GM18526 (cell line): ENCODE data around the gene SLC25A20.
A peak's percentile ranks its signal among the peaks of the same experiment; 100 is the strongest.

Experiments
- POLR2A ChIP-seq: IDR thresholded peaks from 3 replicates; pipeline ENCODE4 v1.6.1; 2011; ENCODE audit not compliant: insufficient read length; ENCODE audit errors: extremely low read depth

SLC25A20 gene, protein sequence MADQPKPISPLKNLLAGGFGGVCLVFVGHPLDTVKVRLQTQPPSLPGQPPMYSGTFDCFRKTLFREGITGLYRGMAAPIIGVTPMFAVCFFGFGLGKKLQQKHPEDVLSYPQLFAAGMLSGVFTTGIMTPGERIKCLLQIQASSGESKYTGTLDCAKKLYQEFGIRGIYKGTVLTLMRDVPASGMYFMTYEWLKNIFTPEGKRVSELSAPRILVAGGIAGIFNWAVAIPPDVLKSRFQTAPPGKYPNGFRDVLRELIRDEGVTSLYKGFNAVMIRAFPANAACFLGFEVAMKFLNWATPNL

DNA sequence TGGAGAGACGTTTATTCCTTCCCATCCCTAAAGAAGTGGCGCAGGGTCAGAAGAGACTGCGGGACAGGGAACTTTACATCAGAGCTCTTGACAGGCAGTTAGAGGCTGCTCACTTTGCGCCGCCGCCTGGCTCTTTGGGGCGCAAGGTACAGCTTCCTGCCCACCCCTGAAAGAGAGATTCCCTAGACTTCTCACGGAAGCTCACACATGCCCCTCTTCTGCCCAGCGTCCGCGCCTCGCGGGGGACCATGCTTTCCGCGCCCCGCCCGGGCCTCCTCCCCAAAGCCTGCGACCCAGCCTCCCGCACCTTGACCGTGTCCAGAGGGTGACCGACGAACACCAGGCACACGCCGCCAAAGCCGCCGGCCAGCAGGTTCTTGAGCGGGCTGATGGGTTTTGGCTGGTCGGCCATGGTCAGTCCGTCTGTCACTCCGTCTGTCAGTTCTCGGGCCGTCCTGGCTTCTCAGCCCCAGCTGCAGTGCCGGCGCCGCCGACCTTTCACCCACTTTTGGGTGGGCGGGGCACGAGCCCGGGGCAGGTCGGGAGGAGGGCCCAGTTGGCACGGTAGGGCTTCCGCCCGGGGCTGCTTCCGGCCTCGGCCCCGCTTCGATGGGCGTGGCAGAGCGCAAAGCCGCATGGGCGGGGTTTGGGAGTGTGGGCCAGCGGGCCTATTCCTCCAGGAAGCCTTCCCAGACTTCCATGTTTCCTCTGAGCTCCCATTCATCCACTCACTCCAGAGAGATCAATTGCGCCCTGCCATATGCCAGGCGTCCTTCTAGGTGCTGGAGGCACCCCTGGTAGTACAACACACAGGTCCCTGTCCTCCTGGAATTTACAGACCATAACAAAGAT lies at the start of gene SLC25A20:
TSS of gene SLC25A20 (minus strand) at position 500 of the 852 bp plus-strand sequence. CDS start at position 412, 88 bp downstream.
- peak; percentile 34 for TF ChIP-seq POLR2A

DNA sequence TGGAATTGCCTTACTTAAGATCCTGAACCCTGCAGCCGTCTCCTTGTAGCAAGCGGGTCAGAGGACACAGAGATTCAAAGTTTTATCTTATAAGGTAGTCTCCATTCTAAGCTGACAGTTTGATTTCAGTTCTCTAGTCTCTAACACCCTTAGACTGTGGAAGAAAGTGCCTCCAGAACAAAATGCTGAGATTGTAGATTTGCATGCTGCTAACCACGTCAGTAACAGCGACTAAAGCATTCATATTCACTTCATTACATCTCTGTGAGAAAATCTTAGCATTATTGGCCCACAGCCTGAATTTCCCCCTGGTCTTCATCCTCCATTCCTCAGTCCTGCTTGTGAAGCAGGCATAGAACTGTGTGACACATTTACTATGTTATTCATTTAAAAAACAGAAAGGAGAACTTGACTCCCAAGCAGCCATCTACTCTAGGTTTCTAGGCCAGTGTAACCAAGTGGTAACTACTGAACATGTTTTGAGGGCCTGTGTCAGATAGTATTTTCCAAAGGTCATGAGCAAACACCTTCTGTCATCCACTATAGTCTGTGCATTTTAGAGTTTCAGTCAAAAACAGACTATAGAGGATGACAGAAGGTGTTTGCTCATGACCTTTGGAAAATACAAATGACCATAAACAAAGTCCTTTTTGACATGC lies 47.3 kb upstream of the SLC25A20 start:
- no peak for TF ChIP-seq POLR2A

DNA sequence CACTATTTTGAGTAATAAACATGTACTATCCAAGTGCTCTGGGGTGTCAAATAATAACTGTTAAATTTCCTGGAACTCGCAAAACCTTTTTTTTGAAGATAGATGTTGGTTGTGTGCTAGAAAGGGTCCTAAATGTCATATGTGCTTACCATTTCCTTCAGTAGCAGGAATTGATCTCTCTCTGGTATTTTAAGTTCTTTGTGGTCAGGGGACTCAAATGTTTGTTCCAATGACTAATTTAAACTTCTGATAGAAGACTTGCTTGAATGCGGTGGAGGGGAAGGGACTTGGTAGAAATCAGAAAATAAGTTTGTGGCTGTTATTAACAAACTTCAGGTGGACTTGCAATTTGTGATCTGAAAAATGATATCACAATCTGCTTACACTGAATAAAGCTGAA lies 46.8 kb upstream of the SLC25A20 start:
- TF ChIP-seq POLR2A, result no peak

DNA sequence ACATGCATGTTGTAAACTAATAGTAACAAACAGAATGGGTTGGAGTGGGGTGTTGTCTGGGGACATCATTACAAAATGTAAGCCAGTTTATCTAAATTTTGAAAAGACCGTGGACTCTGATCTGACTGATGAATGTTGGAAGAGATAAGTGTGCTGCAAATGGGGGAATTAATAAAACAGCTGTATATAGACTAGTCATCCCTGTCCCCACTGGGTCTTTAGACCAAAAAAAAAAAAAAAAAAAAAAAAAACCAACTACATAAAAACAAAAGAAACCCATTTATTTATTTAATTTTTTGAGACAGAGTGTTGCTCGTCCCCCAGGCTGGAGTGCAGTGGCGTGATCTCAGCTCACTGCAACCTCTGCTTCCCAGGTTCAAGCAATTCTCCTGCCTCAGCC lies 40.0 kb upstream of the SLC25A20 start:
- no peak for TF ChIP-seq POLR2A

DNA sequence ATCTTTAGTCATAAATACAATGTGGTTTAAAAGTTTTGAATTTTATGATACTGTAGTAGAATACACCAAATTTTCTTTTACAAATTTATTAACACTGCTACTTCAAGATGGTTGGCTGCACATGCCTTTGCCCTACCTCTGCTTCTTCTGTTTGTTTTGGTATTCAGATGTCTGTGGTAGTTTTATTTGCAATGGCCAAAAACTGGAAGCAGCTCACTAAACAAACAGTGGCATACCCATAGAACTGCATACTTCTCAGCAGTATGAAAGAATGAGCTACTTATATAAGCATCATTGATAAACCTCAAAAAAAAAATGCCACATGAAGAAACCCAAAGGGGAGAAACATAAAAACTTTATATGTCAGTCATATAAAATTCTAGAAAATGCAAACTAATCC lies 39.5 kb upstream of the SLC25A20 start:
- no peak for TF ChIP-seq POLR2A

GRCh38 chr3:48935530-48935929 lies 36.8 kb upstream of the SLC25A20 start:
- no peak for TF ChIP-seq POLR2A

DNA sequence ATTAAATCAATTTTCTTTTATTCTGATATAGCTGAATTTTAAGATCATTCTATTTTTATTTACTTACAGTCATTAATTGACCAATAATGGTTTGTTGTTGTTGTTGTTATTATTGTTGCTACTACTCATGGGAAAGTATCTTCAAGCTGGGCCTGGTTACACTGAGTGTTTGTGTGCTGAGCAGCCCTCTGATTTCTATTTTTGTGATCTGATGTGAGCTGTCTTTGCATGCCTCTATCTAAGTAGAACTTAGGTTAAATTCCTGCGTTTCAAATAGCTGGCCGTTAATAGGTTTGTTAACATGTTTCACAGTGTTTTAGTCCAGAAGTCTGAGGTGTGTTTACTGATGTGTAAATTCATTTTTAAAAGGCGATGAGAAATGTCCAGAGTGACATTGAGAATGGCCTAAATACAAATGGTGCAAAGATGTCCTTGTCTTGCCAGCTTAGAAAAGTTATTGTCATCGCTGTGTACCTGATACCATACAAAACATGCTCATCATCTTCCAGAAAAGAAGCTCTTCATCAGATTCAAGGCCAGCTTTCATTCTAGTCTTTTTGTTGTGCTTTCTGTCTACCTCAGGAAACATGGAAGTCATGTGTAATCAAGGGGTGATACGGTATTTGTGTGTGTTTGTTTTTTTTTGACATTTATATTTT lies 35.8 kb upstream of the SLC25A20 start:
- no peak for TF ChIP-seq POLR2A

- TF ChIP-seq POLR2A, result no peak
Measured at GRCh38 chr3:48931944-48932580, 33.4 kb upstream of the SLC25A20 start.

DNA sequence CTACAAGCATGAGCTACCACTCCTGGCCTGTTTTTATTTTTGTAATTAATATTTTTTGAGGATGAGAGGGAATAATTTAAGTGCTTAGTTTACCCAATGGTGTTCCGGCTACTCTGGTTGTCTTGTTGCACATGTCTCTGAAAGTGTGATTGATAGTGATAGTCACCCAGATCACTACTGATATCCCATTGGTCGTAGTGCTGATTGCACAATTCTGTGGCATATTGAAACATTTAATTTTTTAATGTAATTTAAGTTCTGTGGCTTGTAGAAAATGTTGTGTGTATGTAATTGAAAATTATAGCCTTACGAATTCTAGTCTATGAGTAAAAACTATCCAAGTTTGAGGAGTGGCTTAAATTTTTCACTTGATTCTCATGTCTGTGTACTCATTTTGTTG lies 31.9 kb upstream of the SLC25A20 start:
- no peak for TF ChIP-seq POLR2A

GRCh38 chr3:48929358-48930035 lies 30.8 kb upstream of the SLC25A20 start:
- TF ChIP-seq POLR2A, result no peak

DNA sequence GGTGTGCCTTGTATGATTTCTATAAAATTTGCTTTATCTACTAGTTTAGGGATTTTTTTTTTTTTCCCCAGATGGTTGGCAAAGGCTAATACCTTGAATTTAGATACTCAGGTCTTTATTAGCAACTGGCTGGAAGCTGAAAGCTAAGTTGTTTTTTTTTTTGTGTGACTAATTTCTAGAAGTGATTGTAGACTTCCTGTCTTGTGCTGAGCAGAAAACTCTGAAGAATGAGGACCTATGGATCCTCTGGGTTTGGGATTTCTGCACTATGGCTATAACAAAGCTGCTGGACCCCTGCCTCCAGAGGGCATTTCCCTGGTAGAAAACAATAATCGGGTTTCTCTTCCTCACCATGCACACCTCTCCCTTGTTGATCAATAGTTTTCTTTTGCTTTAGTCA lies 30.0 kb upstream of the SLC25A20 start:
- no peak for TF ChIP-seq POLR2A

DNA sequence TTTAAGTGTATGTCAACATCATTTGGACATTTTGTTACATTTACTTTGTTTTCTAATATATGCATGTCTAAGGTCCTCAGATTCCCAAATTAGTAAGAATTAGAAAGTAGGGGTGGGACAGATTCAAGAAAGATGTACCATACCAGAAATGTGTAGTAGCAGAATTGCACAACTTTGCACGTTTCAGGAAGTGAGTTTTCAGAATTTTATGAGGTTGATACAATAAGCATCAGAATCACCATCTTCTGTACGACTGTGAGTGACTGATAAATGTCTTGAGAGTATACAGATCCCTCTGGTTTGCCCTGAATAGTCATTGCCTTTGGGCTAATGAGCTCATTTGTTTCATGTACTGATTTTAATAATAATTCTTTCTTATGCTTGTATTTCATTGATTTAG lies 29.2 kb upstream of the SLC25A20 start:
- no peak for TF ChIP-seq POLR2A

- no peak for TF ChIP-seq POLR2A
Measured at GRCh38 chr3:48926425-48927392, 28.0 kb upstream of the SLC25A20 start.
